Hepatic stellate cell (primary cell): ENCODE results near the gene PARP15.

Experiments
- DNase-seq: peaks from one replicate; pipeline ENCODE4 v3.0.0; 2011; ENCODE audit warnings: low spot score

The PARP15 gene

GRCh38 chr3:122572940-122573412, 4.5 kb upstream of the PARP15 start:
- DNase-seq, result no peak

- DNase-seq, result peak; percentile 48
Observed at GRCh38 chr3:122576174-122576940, 1.1 kb upstream of the PARP15 start.

- no peak for DNase-seq
Observed at GRCh38 chr3:122578069-122578740, 755 bp downstream of the PARP15 start.

GRCh38 chr3:122580470-122580869, 3.0 kb downstream of the PARP15 start:
- DNase-seq, result no peak

DNA sequence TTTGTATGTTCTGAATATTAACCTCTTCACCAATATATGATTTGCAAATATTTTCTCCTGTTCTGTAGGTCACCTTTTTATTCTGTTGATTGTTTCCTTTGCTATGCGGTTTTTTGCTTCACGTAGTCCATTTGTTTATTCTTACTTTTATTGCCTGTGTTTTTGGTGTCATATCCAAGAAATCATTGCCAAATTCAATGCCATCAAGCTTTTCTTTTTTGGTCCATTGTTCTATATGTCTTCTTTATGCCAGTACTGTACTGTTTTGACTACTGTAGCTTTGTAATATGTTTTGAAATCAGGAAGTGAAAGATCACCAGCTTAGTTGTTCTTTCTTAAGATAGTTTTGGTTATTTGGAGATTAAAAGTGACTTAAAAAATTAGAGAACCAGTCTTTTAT, 4.2 kb downstream of the PARP15 start:
- no peak for DNase-seq

- no peak for DNase-seq
Observed at GRCh38 chr3:122582390-122582789, 4.9 kb downstream of the PARP15 start.

DNA sequence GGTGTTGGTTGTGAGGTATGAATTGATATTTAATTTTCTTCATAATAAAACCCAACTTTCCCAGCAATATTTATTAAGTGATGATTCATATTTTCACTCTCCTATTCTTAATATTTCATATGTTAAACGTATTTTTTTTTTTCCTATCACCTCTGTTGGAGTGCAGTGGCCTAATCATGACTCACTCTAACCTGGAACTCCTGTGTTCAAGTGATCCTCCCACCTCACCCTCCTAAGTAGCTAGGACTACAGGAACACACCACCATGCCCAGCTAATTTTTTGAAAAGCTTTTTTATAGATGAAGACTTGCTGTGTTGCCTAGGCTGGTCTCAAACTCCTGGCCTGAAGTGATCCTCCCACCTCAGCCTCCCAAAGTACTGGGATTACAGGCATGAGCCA, 8.6 kb downstream of the PARP15 start:
- no peak for DNase-seq

GRCh38 chr3:122586773-122587485, 9.5 kb downstream of the PARP15 start:
- no peak for DNase-seq

DNA sequence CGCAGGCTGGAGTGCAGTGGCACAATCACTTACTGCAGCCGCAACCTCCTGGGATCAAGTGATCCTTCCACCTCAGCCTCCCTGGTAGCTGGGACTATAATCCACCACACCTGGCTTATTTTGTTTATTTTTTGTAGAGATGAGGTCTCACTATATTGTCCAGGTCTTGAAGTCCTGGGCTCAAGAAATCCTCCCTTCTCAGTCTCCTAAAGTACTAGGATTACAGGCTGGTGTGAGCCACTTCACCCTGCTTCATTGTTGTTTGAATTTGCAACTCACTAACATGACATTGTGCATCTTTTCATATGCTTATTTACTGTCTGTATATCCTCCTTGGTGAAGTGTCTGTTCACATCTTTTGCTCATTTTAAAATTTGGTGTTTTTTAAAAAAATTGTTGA, 10.1 kb downstream of the PARP15 start:
- DNase-seq, result no peak

- no peak for DNase-seq
Observed at GRCh38 chr3:122589297-122589696, 11.8 kb downstream of the PARP15 start.

- DNase-seq, result no peak
Observed at GRCh38 chr3:122590610-122591009, 13.2 kb downstream of the PARP15 start.

DNA sequence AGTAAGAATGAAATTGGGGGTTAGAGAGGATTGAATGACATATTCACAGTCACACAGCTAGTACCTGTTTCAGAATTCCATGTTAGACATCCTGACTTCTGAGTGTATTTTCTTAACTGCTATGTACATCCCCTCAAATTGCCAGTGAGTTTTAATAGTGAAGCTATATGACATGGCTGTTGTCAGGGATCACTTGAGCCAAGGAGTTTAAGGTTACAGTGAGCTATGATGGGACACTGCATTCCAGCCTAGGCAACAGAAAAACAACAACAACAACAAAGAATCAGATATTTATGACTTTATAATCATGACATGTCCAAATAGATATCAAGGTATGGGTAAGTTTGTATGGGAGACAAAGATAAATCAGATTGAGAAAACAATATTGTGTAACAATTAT, 16.6 kb downstream of the PARP15 start:
- no peak for DNase-seq

DNA sequence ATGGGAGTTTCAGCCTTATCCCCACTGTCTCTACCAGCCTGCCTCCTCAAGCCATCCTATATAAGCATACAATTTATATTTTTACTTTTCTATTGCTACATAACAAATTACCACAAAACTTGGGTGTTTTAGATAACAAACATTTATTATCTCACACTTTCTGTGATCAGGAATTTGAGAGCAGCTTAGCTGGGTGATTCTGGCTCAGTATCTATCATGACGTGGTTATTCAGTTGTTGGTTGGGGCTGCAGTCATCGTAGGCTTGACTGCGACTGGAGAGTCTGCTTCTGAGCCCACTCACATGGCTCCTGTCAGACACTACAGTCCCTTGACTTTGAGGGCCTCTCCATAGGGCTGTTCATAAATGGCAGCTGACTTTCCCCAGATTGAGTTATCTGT, 20.7 kb downstream of the PARP15 start:
- no peak for DNase-seq

DNA sequence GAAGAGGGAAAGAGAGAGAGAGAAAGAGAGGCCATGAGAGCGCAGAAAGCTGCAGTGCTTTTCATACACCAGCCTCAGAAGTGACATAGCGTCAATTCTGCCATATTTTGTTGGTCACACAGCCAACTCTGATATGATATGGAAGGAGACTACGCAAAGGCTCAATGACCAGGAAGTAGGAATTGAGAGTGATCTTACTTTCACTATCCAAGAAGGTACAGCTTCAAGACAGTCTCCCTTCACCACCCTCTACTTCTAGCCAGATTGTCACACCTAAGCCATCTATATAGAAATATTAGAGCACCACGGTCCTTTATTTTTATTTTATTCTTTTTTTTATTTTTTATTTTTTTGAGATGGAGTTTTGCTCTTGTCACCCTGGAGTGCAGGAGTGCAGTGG, 21.1 kb downstream of the PARP15 start:
- no peak for DNase-seq

- DNase-seq, result no peak
Observed at GRCh38 chr3:122602011-122602710, 24.7 kb downstream of the PARP15 start.

DNA sequence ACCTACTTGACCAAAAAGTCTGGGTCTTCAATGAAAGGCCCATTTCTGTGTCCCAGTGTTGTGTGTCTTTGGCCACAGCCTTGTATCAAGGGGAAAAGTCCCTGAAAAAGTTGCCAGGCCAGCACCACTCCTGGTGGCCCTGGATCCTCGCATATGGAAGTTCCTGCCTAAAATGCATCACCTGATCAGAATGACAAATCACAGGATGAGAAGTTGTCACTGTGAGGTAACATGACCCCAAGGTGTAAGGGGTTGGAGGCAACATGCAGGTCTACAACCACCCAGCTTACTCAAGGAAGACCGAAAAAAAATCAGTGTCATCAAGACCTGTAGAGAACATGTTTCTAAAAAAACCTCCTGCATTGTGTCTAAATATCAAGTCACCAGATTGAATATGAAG, 25.6 kb downstream of the PARP15 start:
- no peak for DNase-seq

- no peak for DNase-seq
Observed at GRCh38 chr3:122606330-122606729, 28.9 kb downstream of the PARP15 start.

DNA sequence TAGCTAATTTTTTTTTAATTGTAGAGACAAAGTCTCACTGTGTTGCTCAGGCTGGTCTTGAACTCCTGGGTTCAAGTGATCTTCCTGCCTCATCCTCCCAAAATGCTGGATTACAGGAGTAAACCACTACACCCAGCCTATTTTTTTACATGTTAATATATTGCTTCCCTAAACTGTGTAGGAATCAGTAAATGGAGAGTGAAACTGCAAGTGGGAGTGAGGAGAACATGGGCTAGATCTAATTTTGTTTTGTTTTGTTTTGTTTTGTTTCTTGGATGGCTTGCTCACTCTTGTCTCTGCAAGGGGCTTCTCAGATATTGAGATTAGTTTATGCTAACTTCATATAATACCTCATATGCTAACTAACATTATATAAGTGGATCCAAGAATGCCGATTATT, 31.5 kb downstream of the PARP15 start:
- DNase-seq, result no peak

DNA sequence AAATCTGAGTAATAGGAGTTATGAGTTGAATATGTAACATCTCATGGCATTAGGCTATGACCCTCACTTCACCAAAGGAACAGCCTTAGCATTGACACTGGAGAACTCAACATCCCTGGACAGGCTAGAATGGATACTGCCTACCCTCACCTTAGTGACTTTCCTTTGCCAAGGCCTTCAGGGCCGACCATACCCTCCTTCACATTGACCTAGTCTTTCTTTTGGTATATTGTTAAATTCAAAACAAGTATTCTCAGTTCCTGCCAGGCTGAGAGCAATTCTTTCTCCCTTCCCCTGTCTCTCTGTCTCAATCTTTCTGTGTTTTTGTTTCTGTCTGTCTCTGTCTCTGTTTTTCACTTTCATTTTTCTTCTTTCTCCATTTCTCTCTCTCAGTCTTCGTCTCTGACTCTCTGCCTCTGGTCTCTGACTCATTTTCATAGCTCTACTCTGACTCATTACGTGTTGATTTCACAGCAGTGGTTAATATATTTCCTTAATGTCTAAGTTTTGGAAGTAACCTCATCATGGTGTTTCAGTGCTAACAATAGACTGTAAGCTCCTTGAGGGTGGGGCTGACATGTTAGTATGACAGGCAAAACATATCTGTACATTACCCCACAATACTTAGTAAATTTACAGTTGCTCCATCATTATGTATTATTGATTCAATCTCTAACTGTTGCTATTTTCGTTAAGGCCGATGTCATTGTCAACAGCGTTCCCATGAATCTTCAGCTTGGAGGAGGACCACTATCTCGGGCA, 32.5 kb downstream of the PARP15 start:
- DNase-seq, result peak; percentile 65

- no peak for DNase-seq
Observed at GRCh38 chr3:122612696-122613095, 35.2 kb downstream of the PARP15 start.

GRCh38 chr3:122615303-122615702, 37.9 kb downstream of the PARP15 start:
- no peak for DNase-seq

DNA sequence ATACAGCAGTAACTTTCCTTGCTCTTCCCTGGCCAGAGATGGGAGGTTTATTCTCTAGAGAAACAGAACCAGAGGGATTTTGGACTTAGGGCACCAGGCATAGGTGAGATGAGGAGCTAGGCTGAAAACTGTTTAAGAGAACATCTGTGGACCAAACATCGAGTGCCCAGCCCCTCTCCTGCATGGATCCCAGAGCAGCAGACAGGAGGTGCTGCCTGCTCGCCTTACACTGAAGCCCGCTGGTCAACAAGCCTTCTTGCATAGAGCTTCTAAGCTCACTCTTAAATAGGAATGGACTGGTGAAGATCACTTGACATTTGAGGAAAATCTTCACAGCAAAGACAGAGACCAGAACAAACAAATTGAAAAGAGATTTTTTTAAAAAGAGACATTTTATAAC, 41.2 kb downstream of the PARP15 start:
- DNase-seq, result no peak
